ENCODE results near the gene ZWILCH. TPM values are rescaled to one million over a fixed set of nuclear protein-coding genes. Genes with fewer than 3 reads are reported as not detected.

The ZWILCH gene
- total RNA-seq, 1 donor from 2014 or later: 15.5 TPM

DNA sequence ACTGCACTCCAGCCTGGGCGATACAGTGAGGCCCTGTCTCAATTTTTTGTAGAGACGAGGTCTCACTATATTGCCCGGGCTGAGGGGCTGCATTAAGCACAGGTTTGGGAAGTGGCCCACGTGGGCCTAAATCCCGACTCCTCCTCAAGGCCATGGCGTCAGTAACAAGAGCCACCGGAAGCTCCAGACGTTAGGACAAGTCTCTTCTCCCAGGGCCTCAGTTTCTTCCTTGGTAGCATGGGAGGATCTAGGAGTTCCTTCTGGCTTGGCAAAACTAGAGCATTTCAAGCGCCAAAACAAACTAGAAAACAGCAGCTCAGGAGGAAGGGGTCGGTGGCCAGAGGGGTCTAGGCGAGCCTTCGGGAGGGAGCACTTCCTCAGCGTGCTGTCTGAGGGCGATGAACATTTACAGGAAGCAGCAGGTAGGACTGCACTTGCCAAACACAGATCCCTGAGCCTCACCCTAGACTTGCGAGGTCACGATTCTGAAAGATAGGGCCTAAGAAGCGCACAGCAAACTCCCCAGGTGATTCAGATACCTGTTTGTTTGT is 8.1 kb upstream of the ZWILCH start:
- Histone ChIP-seq H3K4me2 (ENCODE audit: low read length) (peak overlapping the region; percentile 99), H3K4me1 (ENCODE audit: insufficient read depth, low read length) (peaks cover 13% of the 10 kb centered on the region), H3K27me3 (ENCODE audit: insufficient read depth, low read length) (no peaks in the 10 kb centered on the region), H4K20me1 (ENCODE audit: insufficient read depth, low read length) (peaks cover 43% of the 10 kb centered on the region), H3K79me2 (ENCODE audit: insufficient read depth, low read length) (peaks cover 40% of the 10 kb centered on the region), H3K4me3 (ENCODE audit: insufficient read depth, low read depth, low read length) (peak overlapping the region; percentile 85), H2AFZ (ENCODE audit: low read depth, low read length) (peak overlapping the region; percentile 43), H3K27ac (ENCODE audit: low read depth, low read length) (peak overlapping the region; percentile 70), H3K9ac (ENCODE audit: low read length) (peak overlapping the region; percentile 92), H3K9me3 (ENCODE audit: insufficient read depth, low read depth, low read length) (no peaks in the 10 kb centered on the region), H3K36me3 (ENCODE audit: insufficient read depth, low read length) (peaks cover 68% of the 10 kb centered on the region)
- Mint-ChIP-seq H3K27me3 (ENCODE audit: low read depth, unreplicated experiment) (no peaks in the 10 kb centered on the region), H3K4me1 (ENCODE audit: low read depth, unreplicated experiment) (peaks cover 24% of the 10 kb centered on the region), H3K27ac (ENCODE audit: unreplicated experiment) (peak overlapping the region; percentile 92), H3K9me3 (ENCODE audit: unreplicated experiment) (no peaks in the 10 kb centered on the region), H3K4me3 (ENCODE audit: unreplicated experiment) (peak overlapping the region; percentile 88), H3K36me3 (ENCODE audit: low read depth, unreplicated experiment) (peaks cover 20% of the 10 kb centered on the region)
- DNase-seq (ENCODE audit: low read depth) (no peak), FAIRE-seq (no peak)
- no peak for TF ChIP-seq EZH2 (IDR thresholded peaks at IDR 0.05; ENCODE audit: insufficient read depth, low read length)
- TF ChIP-seq, protein P1, sequence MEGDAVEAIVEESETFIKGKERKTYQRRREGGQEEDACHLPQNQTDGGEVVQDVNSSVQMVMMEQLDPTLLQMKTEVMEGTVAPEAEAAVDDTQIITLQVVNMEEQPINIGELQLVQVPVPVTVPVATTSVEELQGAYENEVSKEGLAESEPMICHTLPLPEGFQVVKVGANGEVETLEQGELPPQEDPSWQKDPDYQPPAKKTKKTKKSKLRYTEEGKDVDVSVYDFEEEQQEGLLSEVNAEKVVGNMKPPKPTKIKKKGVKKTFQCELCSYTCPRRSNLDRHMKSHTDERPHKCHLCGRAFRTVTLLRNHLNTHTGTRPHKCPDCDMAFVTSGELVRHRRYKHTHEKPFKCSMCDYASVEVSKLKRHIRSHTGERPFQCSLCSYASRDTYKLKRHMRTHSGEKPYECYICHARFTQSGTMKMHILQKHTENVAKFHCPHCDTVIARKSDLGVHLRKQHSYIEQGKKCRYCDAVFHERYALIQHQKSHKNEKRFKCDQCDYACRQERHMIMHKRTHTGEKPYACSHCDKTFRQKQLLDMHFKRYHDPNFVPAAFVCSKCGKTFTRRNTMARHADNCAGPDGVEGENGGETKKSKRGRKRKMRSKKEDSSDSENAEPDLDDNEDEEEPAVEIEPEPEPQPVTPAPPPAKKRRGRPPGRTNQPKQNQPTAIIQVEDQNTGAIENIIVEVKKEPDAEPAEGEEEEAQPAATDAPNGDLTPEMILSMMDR (IDR thresholded peaks at IDR 0.05; ENCODE audit: insufficient read depth, low read depth, low read length): no peak

DNA sequence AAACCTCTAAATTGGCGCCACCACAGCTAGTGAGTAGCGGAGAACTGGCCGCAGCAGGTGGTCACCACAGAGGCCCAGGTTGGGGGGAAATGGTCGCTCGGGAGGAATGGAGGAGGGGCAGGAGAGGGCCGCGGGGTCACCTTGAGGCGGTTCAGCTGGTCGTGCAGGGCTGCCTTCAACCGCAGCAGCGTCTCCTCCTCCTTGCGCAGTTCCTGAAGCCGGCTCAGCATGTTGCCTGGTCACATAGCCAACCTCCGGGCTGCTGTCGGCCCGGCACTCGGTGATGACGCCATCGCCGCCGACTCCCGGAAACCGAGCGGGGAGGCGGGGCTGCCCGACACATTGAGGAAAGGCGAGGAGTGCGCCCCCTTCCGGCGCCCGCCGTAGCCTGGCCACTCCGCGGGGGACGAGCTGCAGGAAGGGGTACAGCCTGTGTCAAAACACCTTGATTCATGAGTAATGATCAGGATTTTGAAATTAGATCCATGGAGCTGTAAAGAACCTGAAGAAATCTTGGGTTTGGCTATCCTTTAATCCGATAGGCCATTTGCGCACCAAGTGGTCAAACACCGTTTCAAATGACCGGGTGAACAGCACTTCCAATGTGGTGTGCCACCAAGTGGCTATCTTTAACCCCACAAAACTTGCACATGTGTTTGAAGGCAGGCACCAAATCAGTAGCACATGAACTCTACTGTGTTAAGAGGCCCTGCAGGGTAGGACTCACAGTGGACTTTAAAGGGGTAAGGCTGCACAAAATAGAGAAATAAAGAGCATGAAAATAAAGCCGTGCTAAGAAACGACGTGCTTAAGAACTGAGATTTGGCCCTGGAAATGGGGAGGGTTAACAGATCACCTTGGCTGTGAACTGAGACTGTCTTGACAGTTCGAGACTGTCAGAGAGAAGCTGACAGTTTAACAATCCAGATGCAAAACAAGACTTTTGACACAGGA is 7.3 kb upstream of the ZWILCH start, which contains the start of gene SNAPC5:
Gene SNAPC5 (minus strand): TSS at position 261 of the 954 bp plus-strand sequence. CDS start 31 bp downstream, at position 230.
- Mint-ChIP-seq H3K27me3 (ENCODE audit: low read depth, unreplicated experiment) (no peaks in the 10 kb centered on the region), H3K4me3 (ENCODE audit: unreplicated experiment) (peak within 1 kb of the TSS; percentile 88), H3K36me3 (ENCODE audit: low read depth, unreplicated experiment) (peaks cover 22% of the 10 kb centered on the region), H3K27ac (ENCODE audit: unreplicated experiment) (peak within 1 kb of the TSS; percentile 92), H3K4me1 (ENCODE audit: low read depth, unreplicated experiment) (peaks cover 28% of the 10 kb centered on the region), H3K9me3 (ENCODE audit: unreplicated experiment) (no peaks in the 10 kb centered on the region)
- Histone ChIP-seq H3K4me2 (ENCODE audit: low read length) (peak within 1 kb of the TSS; percentile 99), H2AFZ (ENCODE audit: low read depth, low read length) (peak within 1 kb of the TSS; percentile 43), H3K27ac (ENCODE audit: low read depth, low read length) (peak within 1 kb of the TSS; percentile 70), H4K20me1 (ENCODE audit: insufficient read depth, low read length) (peaks cover 50% of the 10 kb centered on the region), H3K9me3 (ENCODE audit: insufficient read depth, low read depth, low read length) (no peaks in the 10 kb centered on the region), H3K9ac (ENCODE audit: low read length) (peak within 1 kb of the TSS; percentile 92), H3K36me3 (ENCODE audit: insufficient read depth, low read length) (peaks cover 69% of the 10 kb centered on the region), H3K79me2 (ENCODE audit: insufficient read depth, low read length) (peaks cover 47% of the 10 kb centered on the region), H3K4me1 (ENCODE audit: insufficient read depth, low read length) (peaks cover 18% of the 10 kb centered on the region), H3K27me3 (ENCODE audit: insufficient read depth, low read length) (no peaks in the 10 kb centered on the region), H3K4me3 (ENCODE audit: insufficient read depth, low read depth, low read length) (peak within 1 kb of the TSS; percentile 85)
- DNase-seq (ENCODE audit: low read depth) (peak; percentile 81), FAIRE-seq (no peak)
- TF ChIP-seq EZH2 (IDR thresholded peaks at IDR 0.05; ENCODE audit: insufficient read depth, low read length): no peak
- TF ChIP-seq, protein P1 (IDR thresholded peaks at IDR 0.05; ENCODE audit: insufficient read depth, low read depth, low read length): peak; percentile 85

All from astrocyte (in vitro differentiated cells and primary cell).